Activated CD4-positive, alpha-beta T cell treated with anti-CD3 and anti-CD28 coated beads, Interleukin-2, amount 10 ng/mL, durations not matched to agents 7 days and 5 days (primary cell): ENCODE measurements around the gene FGD6. TPM values are rescaled to one million over a fixed set of nuclear protein-coding genes. Genes with fewer than 3 reads are reported as not detected.

Source experiments
- CTCF ChIA-PET: fragments of 350-600 bp; sonication (Branson Sonifier 250); formaldehyde crosslinking; loops from one replicate; lab custom pipeline; 2021; ENCODE audit warnings: antibody characterized with exemption; lab: Charles Lee
- POLR2A ChIA-PET: fragments of 350-600 bp; sonication (Branson Sonifier 250); formaldehyde crosslinking; loops from one replicate; lab custom pipeline; 2021; ENCODE audit warnings: antibody characterized with exemption; lab: Charles Lee
- DNase-seq: peaks from one replicate; pipeline ENCODE4 v3.0.0-alpha.2; 2020
- H3K27ac Mint-ChIP-seq: one replicate; pipeline ENCODE4 v1.8.0; 2021; ENCODE audit warnings: mild to moderate bottlenecking, moderate library complexity, mixed read lengths
- H3K27me3 Mint-ChIP-seq: one replicate; pipeline ENCODE4 v1.8.0; 2021; ENCODE audit warnings: mixed read lengths
- H3K36me3 Mint-ChIP-seq: one replicate; pipeline ENCODE4 v1.8.0; 2021; ENCODE audit warnings: low read depth, mixed read lengths
- H3K4me1 Mint-ChIP-seq: one replicate; pipeline ENCODE4 v1.8.0; 2021; ENCODE audit warnings: mixed read lengths
- H3K4me3 Mint-ChIP-seq: one replicate; pipeline ENCODE4 v1.8.0; 2021; ENCODE audit warnings: mild to moderate bottlenecking, moderate library complexity, mixed read lengths
- H3K9me3 Mint-ChIP-seq: one replicate; pipeline ENCODE4 v1.8.0; 2021; ENCODE audit warnings: mixed read lengths
- total RNA-seq, 2 experiments: library from RNA; stranded (reverse); gene quantifications; one replicate each; pipeline ENCODE4 v1.2.3, GENCODE V29; 2021

The FGD6 gene
- total RNA-seq, 2 experiments from 2014 or later, result 0.56 to 0.69 TPM

- CTCF ChIA-PET, result interaction anchor here (0.6 to 1.6 kb wide), 2 partner anchors 11 to 16 kb away, joined by 3 read pairs; no protein-coding TSS in a partner anchor
- H3K27ac Mint-ChIP-seq, result no peak overlapping the region
- POLR2A ChIA-PET, result no interaction called here
Measured at GRCh38 chr12:95213928-95214327, 3.3 kb downstream of the FGD6 start.

DNA sequence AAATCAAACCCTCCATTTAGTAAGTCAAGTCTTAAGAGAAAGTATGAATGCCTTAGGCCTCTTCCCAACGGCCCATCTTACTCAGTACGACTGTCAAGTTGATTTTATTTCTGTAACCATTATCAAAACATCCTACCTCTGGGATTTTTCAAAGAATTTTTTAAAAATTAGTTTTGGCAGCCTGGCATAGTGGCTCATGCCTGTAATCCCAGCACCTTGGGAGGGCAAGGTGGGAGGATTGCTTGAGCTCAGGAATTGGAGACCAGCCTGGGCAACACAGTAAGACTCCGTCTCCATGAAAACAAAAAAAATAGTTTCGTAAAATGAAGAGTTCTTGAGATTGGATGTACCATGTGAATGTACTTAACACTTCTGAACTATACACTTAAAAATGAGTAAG lies 4.1 kb downstream of the FGD6 start:
- peaks cover 14% of the 10 kb centered on the region for H3K27me3 Mint-ChIP-seq
- H3K9me3 Mint-ChIP-seq, result no peaks in the 10 kb centered on the region
- no peak overlapping the region for H3K4me3 Mint-ChIP-seq
- H3K27ac Mint-ChIP-seq, result no peak overlapping the region
- peaks cover 14% of the 10 kb centered on the region for H3K4me1 Mint-ChIP-seq
- POLR2A ChIA-PET, result no interaction called here
- CTCF ChIA-PET, result no interaction called here
- no peak for DNase-seq
- H3K36me3 Mint-ChIP-seq, result peaks cover 1% of the 10 kb centered on the region

More at GRCh38 chr12:95213928-95214327, 3.3 kb downstream of the FGD6 start:
- Mint-ChIP-seq H3K9me3 (no peaks in the 10 kb centered on the region), H3K4me1 (peaks cover 18% of the 10 kb centered on the region), H3K36me3 (peaks cover 1% of the 10 kb centered on the region), H3K27me3 (peaks cover 14% of the 10 kb centered on the region), H3K4me3 (no peak overlapping the region)
- no peak for DNase-seq

GRCh38 chr12:95212586-95212985 lies 4.7 kb downstream of the FGD6 start:
- ChIA-PET POLR2A (no interaction called here), CTCF (interaction anchor here (2.4 kb wide), 1 partner anchor 11 kb away, joined by 4 read pairs; no protein-coding TSS in a partner anchor)
- DNase-seq, result no peak
- Mint-ChIP-seq H3K36me3 (peaks cover under 1% of the 10 kb centered on the region), H3K27ac (no peak overlapping the region), H3K9me3 (no peaks in the 10 kb centered on the region), H3K4me1 (peaks cover 14% of the 10 kb centered on the region), H3K4me3 (no peak overlapping the region), H3K27me3 (peaks cover 14% of the 10 kb centered on the region)

DNA sequence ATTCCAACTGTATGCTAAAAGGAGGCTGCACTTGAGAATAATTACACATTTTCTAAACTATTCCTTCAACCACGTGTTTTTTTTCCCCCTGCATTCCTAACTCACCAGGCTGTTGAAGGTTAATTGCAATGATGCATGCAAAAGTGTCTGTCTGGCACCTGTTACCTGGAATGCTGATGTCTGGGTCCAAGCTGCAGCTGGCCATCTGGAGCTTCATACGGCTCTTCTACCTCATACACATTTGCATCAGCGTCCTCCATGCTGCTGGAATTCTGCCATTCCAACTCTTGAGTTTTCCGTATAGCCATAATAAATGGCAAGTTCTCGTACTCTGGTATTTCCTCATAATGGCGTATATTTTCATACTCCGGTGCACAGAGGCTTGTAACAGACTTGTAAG lies 8.6 kb downstream of the FGD6 start:
- ChIA-PET CTCF (interaction anchor here (1.4 kb wide), 1 partner anchor 9 kb away, joined by 5 read pairs; the partner anchor contains the start of genes FGD6 and VEZT), POLR2A (no interaction called here)
- H3K27ac Mint-ChIP-seq, result no peak overlapping the region
- H3K4me1 Mint-ChIP-seq, result peaks cover 2% of the 10 kb centered on the region
- no peaks in the 10 kb centered on the region for H3K36me3 Mint-ChIP-seq
- no peaks in the 10 kb centered on the region for H3K9me3 Mint-ChIP-seq
- peaks cover 4% of the 10 kb centered on the region for H3K27me3 Mint-ChIP-seq
- DNase-seq, result no peak
- H3K4me3 Mint-ChIP-seq, result no peak overlapping the region

GRCh38 chr12:95207407-95207806 lies 9.9 kb downstream of the FGD6 start:
- POLR2A ChIA-PET, result no interaction called here
- CTCF ChIA-PET, result interaction anchor here (1.4 kb wide), 1 partner anchor 10 kb away, joined by 5 read pairs; the partner anchor contains the start of genes FGD6 and VEZT
- peaks cover 4% of the 10 kb centered on the region for H3K27me3 Mint-ChIP-seq
- H3K4me1 Mint-ChIP-seq, result peaks cover 6% of the 10 kb centered on the region
- H3K36me3 Mint-ChIP-seq, result no peaks in the 10 kb centered on the region
- no peak overlapping the region for H3K27ac Mint-ChIP-seq
- H3K4me3 Mint-ChIP-seq, result no peak overlapping the region
- DNase-seq, result no peak
- no peaks in the 10 kb centered on the region for H3K9me3 Mint-ChIP-seq

- ChIA-PET POLR2A (interaction anchor here (0.6 kb wide), 1 partner anchor 71 kb away, joined by 5 read pairs; no protein-coding TSS in a partner anchor), CTCF (interaction anchor here (1.0 to 3.0 kb wide), 2 partner anchors 10 to 151 kb away, joined by 3 to 11 read pairs; partner anchors contain the start of genes FGD6 and VEZT)
- no peaks in the 10 kb centered on the region for H3K36me3 Mint-ChIP-seq
- H3K4me1 Mint-ChIP-seq, result peaks cover 6% of the 10 kb centered on the region
- no peaks in the 10 kb centered on the region for H3K9me3 Mint-ChIP-seq
- H3K27ac Mint-ChIP-seq, result no peak overlapping the region
- no peak for DNase-seq
- H3K27me3 Mint-ChIP-seq, result peaks cover 4% of the 10 kb centered on the region
- H3K4me3 Mint-ChIP-seq, result no peak overlapping the region
Measured at GRCh38 chr12:95206916-95207315, 10.4 kb downstream of the FGD6 start.

- Mint-ChIP-seq H3K4me3 (no peak overlapping the region), H3K4me1 (peaks cover 8% of the 10 kb centered on the region), H3K36me3 (no peaks in the 10 kb centered on the region), H3K27ac (no peak overlapping the region), H3K27me3 (peaks cover under 1% of the 10 kb centered on the region), H3K9me3 (no peaks in the 10 kb centered on the region)
- CTCF ChIA-PET, result interaction anchor here (3.0 kb wide), 1 partner anchor 11 kb away, joined by 11 read pairs; the partner anchor contains the start of genes FGD6 and VEZT
- DNase-seq, result no peak
- POLR2A ChIA-PET, result no interaction called here
Measured at GRCh38 chr12:95205685-95206084, 11.6 kb downstream of the FGD6 start.

DNA sequence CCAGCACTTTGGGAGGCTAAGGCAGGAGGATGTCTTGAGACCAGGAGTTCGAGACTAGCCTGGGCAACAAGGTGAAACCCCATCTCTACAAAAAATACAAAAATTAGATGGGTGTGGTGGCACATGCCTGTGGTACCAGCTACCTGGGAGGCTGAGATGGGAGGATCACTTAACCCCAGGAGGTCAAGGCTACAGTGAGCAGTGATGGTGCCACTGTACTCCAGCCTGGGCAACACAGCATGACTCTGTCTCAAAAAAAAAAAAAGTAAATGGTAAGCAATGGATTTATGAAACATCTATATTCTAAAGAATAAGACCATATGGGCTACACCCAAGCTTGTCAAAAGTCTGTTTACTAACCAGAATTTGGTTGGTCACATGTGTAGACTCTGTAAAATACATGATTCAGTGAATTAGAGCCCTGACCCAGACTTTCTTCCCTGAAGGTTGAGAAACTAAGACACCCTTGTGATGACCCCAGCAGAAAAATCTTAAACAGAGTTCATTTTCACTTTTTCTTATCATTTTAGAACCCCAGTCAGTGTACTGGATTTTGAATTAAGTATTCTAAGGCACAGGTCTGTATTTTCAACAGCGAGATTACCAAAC lies 12.1 kb downstream of the FGD6 start:
- ChIA-PET CTCF (interaction anchor here (3.0 kb wide), 1 partner anchor 12 kb away, joined by 11 read pairs; the partner anchor contains the start of genes FGD6 and VEZT), POLR2A (interaction anchor here (0.6 kb wide), 1 partner anchor 19 kb away, joined by 3 read pairs; no protein-coding TSS in a partner anchor)
- Mint-ChIP-seq H3K4me3 (no peak overlapping the region), H3K36me3 (no peaks in the 10 kb centered on the region), H3K27me3 (no peaks in the 10 kb centered on the region), H3K9me3 (no peaks in the 10 kb centered on the region), H3K4me1 (peaks cover 8% of the 10 kb centered on the region), H3K27ac (no peak overlapping the region)
- no peak for DNase-seq

- DNase-seq, result no peak
- ChIA-PET CTCF (interaction anchor here (3.0 kb wide), 1 partner anchor 13 kb away, joined by 11 read pairs; the partner anchor contains the start of genes FGD6 and VEZT), POLR2A (interaction anchor here (0.6 kb wide), 1 partner anchor 18 kb away, joined by 3 read pairs; no protein-coding TSS in a partner anchor)
- no peak overlapping the region for H3K4me3 Mint-ChIP-seq
- H3K27ac Mint-ChIP-seq, result no peak overlapping the region
- no peaks in the 10 kb centered on the region for H3K27me3 Mint-ChIP-seq
- H3K36me3 Mint-ChIP-seq, result no peaks in the 10 kb centered on the region
- H3K9me3 Mint-ChIP-seq, result no peaks in the 10 kb centered on the region
- H3K4me1 Mint-ChIP-seq, result peaks cover 8% of the 10 kb centered on the region
Measured at GRCh38 chr12:95204141-95204866, 13.0 kb downstream of the FGD6 start.

- no peak overlapping the region for H3K27ac Mint-ChIP-seq
- POLR2A ChIA-PET, result no interaction called here
Measured at GRCh38 chr12:95203487-95204030, 13.7 kb downstream of the FGD6 start.

GRCh38 chr12:95202691-95203486 lies 14.4 kb downstream of the FGD6 start:
- POLR2A ChIA-PET, result no interaction called here

More at GRCh38 chr12:95203487-95204030, 13.7 kb downstream of the FGD6 start:
- peaks cover 8% of the 10 kb centered on the region for H3K4me1 Mint-ChIP-seq
- CTCF ChIA-PET, result no interaction called here
- H3K27me3 Mint-ChIP-seq, result no peaks in the 10 kb centered on the region
- no peak for DNase-seq
- no peaks in the 10 kb centered on the region for H3K36me3 Mint-ChIP-seq
- H3K4me3 Mint-ChIP-seq, result no peak overlapping the region
- no peaks in the 10 kb centered on the region for H3K9me3 Mint-ChIP-seq

More at GRCh38 chr12:95202691-95203486, 14.4 kb downstream of the FGD6 start:
- no peaks in the 10 kb centered on the region for H3K9me3 Mint-ChIP-seq
- H3K27me3 Mint-ChIP-seq, result no peaks in the 10 kb centered on the region
- no peaks in the 10 kb centered on the region for H3K36me3 Mint-ChIP-seq
- peaks cover 8% of the 10 kb centered on the region for H3K4me1 Mint-ChIP-seq
- H3K27ac Mint-ChIP-seq, result no peak overlapping the region
- DNase-seq, result no peak
- no peak overlapping the region for H3K4me3 Mint-ChIP-seq
- CTCF ChIA-PET, result interaction anchor here (1.0 to 3.0 kb wide), 3 partner anchors 11 to 15 kb away, joined by 3 to 7 read pairs (median 4); partner anchors contain the start of genes FGD6 and VEZT
